Measurements from ENCODE around the gene CDH5.

The CDH5 gene

DNA sequence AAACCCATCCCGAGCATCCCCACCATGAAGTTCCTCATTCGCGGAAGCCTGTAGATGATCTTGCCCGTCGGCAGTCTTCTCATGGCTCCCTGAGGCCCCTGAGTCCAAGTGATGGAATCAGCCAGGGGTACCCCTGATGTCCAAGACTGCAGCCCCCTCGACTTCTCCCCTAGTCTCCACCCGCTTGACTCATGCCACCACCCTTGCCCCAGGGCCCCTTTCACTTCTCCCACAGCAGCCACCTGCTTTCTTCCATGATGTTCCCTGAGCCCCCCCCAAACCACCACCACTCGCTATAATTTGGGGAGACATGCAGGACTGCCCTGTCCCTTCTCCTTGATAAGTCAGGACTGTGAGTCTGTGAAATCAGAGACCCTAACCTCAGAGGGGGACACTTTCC is 72.0 kb downstream of the CDH5 start:
- H3K27ac ChIP-seq (ENCODE audit: insufficient read depth, low read depth, low read length, poor library complexity, severe bottlenecking), result no peak overlapping the region
- WGBS, 2 experiments, result 92 to 94% methylated on average over 8 of the region's 8 CpGs
- H3K4me1 ChIP-seq (ENCODE audit: control insufficient read depth, insufficient read depth, low read length), result peaks cover 11% of the 10 kb centered on the region
- no peaks in the 10 kb centered on the region for H3K9me3 ChIP-seq (ENCODE audit: control insufficient read depth, low read length)
- H3K36me3 ChIP-seq (ENCODE audit: control insufficient read depth, insufficient read depth, low read length), result no peaks in the 10 kb centered on the region
- no peaks in the 10 kb centered on the region for H3K27me3 ChIP-seq (ENCODE audit: control insufficient read depth, insufficient read depth, low read length, poor library complexity, severe bottlenecking)
- no peak overlapping the region for H3K4me3 ChIP-seq (ENCODE audit: insufficient read depth, low read depth, low read length)

DNA sequence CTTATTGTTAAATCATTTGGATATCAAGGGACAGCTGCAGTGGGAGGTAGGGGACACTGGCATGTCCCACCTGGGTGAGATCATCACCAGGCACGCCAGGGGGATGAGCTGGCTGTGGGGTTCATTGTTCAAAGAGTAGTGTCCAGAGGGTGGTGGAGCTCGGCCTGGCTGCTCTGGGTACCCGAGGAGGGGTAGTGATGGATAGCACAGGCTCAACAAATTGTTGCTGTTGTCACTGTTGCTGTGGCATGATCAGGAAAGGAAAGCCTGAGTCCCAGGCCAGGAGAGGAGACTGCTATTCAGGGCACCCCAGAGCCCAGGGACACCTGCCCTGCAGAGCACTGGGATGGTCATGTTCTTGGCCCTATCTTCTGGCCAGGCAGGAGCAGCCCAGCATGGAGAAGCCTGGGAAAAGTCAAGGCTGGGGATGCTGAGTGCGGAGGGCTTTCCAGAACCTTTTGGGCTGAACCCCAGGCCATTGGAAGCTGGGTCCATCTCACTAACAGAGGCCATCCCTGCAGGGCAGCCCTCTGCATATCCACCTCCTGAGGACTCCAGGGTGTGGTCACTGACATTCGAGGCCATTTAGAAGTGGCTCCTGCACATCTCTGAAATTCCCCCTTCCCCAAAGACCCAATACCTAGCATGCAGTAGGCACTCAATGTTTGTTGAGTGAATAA is 72.7 kb downstream of the CDH5 start:
- Histone ChIP-seq H3K4me3 (ENCODE audit: insufficient read depth, low read depth, low read length) (no peak overlapping the region), H3K27ac (ENCODE audit: insufficient read depth, low read depth, low read length, poor library complexity, severe bottlenecking) (no peak overlapping the region), H3K36me3 (ENCODE audit: control insufficient read depth, insufficient read depth, low read length) (no peaks in the 10 kb centered on the region), H3K4me1 (ENCODE audit: control insufficient read depth, insufficient read depth, low read length) (peaks cover 10% of the 10 kb centered on the region), H3K27me3 (ENCODE audit: control insufficient read depth, insufficient read depth, low read length, poor library complexity, severe bottlenecking) (no peaks in the 10 kb centered on the region), H3K9me3 (ENCODE audit: control insufficient read depth, low read length) (no peaks in the 10 kb centered on the region)
- WGBS, 2 experiments, result 82 to 88% methylated on average over 5 of the region's 5 CpGs

- Histone ChIP-seq H3K9me3 (ENCODE audit: control insufficient read depth, low read length) (no peaks in the 10 kb centered on the region), H3K27me3 (ENCODE audit: control insufficient read depth, insufficient read depth, low read length, poor library complexity, severe bottlenecking) (no peaks in the 10 kb centered on the region), H3K4me3 (ENCODE audit: insufficient read depth, low read depth, low read length) (no peak overlapping the region), H3K36me3 (ENCODE audit: control insufficient read depth, insufficient read depth, low read length) (no peaks in the 10 kb centered on the region), H3K27ac (ENCODE audit: insufficient read depth, low read depth, low read length, poor library complexity, severe bottlenecking) (no peak overlapping the region), H3K4me1 (ENCODE audit: control insufficient read depth, insufficient read depth, low read length) (peaks cover 8% of the 10 kb centered on the region)
- WGBS, 2 experiments, result 91 to 92% methylated on average over 10 of the region's 10 CpGs
Observed at GRCh38 chr16:66440271-66440802, 73.8 kb downstream of the CDH5 start.

- H3K27me3 ChIP-seq (ENCODE audit: control insufficient read depth, insufficient read depth, low read length, poor library complexity, severe bottlenecking), result no peaks in the 10 kb centered on the region
- 94% methylated on average over 11 of the region's 11 CpGs for WGBS, 2 experiments
- no peaks in the 10 kb centered on the region for H3K9me3 ChIP-seq (ENCODE audit: control insufficient read depth, low read length)
- peaks cover 8% of the 10 kb centered on the region for H3K4me1 ChIP-seq (ENCODE audit: control insufficient read depth, insufficient read depth, low read length)
- no peaks in the 10 kb centered on the region for H3K36me3 ChIP-seq (ENCODE audit: control insufficient read depth, insufficient read depth, low read length)
- no peak overlapping the region for H3K27ac ChIP-seq (ENCODE audit: insufficient read depth, low read depth, low read length, poor library complexity, severe bottlenecking)
- H3K4me3 ChIP-seq (ENCODE audit: insufficient read depth, low read depth, low read length), result no peak overlapping the region
Observed at GRCh38 chr16:66440970-66441369, 74.5 kb downstream of the CDH5 start.

DNA sequence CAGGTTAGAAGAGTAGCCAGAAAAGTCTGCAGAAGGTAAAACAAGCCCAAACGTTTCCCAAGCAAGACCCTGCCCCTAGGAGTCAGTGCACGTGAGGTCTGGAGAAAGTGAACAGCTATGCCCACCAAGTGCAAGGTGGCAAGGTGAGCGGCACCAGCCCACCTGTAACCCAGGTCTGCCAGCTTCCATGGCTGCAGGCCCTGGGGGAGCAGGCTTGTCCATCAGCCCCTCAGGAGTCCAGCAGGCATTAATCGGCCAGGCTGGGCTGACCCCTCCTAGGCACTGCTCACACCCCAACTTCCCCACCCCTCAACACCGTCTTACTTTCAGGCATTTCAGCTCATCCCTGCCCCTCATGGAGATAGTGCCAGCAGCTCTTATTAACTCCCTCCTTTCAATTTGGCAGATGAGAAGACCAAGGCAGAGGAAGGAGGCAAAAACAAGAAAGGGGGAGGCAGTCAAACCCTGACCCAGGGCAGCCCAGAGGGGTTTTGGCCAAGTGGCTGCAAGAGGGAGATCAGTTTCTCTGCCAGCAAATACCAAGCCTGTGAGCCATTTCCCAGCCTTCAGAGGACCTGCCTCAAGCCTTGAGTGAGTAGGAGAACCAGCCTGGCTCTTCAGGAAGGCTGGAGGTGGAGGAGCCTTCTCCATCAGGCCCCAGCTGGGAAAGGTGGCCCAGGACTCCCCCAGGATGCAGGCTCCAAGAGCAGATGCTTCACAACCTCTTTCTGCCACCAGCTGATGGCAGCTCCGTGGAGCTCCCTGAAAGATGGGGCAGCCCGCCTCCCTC is 75.3 kb downstream of the CDH5 start:
- no peak overlapping the region for H3K4me3 ChIP-seq (ENCODE audit: insufficient read depth, low read depth, low read length)
- WGBS, 2 experiments, result 81 to 84% methylated on average over 7 of the region's 7 CpGs
- no peaks in the 10 kb centered on the region for H3K9me3 ChIP-seq (ENCODE audit: control insufficient read depth, low read length)
- H3K36me3 ChIP-seq (ENCODE audit: control insufficient read depth, insufficient read depth, low read length), result no peaks in the 10 kb centered on the region
- peaks cover 8% of the 10 kb centered on the region for H3K4me1 ChIP-seq (ENCODE audit: control insufficient read depth, insufficient read depth, low read length)
- H3K27ac ChIP-seq (ENCODE audit: insufficient read depth, low read depth, low read length, poor library complexity, severe bottlenecking), result no peak overlapping the region
- no peaks in the 10 kb centered on the region for H3K27me3 ChIP-seq (ENCODE audit: control insufficient read depth, insufficient read depth, low read length, poor library complexity, severe bottlenecking)

GRCh38 chr16:66442502-66443268 is 76.2 kb downstream of the CDH5 start:
- Histone ChIP-seq H3K36me3 (ENCODE audit: control insufficient read depth, insufficient read depth, low read length) (no peaks in the 10 kb centered on the region), H3K27ac (ENCODE audit: insufficient read depth, low read depth, low read length, poor library complexity, severe bottlenecking) (no peak overlapping the region), H3K4me3 (ENCODE audit: insufficient read depth, low read depth, low read length) (no peak overlapping the region), H3K9me3 (ENCODE audit: control insufficient read depth, low read length) (no peaks in the 10 kb centered on the region), H3K27me3 (ENCODE audit: control insufficient read depth, insufficient read depth, low read length, poor library complexity, severe bottlenecking) (no peaks in the 10 kb centered on the region), H3K4me1 (ENCODE audit: control insufficient read depth, insufficient read depth, low read length) (peaks cover 8% of the 10 kb centered on the region)
- WGBS, 2 experiments, result 91 to 94% methylated on average over 6 of the region's 6 CpGs

- H3K4me1 ChIP-seq (ENCODE audit: control insufficient read depth, insufficient read depth, low read length), result peaks cover 8% of the 10 kb centered on the region
- H3K27me3 ChIP-seq (ENCODE audit: control insufficient read depth, insufficient read depth, low read length, poor library complexity, severe bottlenecking), result no peaks in the 10 kb centered on the region
- H3K9me3 ChIP-seq (ENCODE audit: control insufficient read depth, low read length), result no peaks in the 10 kb centered on the region
- H3K36me3 ChIP-seq (ENCODE audit: control insufficient read depth, insufficient read depth, low read length), result no peaks in the 10 kb centered on the region
- no peak overlapping the region for H3K27ac ChIP-seq (ENCODE audit: insufficient read depth, low read depth, low read length, poor library complexity, severe bottlenecking)
- H3K4me3 ChIP-seq (ENCODE audit: insufficient read depth, low read depth, low read length), result no peak overlapping the region
- 89 to 94% methylated on average over 3 of the region's 3 CpGs for WGBS, 2 experiments
Observed at GRCh38 chr16:66443269-66443652, 76.8 kb downstream of the CDH5 start.

- 59 to 76% methylated on average over 3 of the region's 3 CpGs for WGBS, 2 experiments
- H3K4me1 ChIP-seq (ENCODE audit: control insufficient read depth, insufficient read depth, low read length), result peaks cover 8% of the 10 kb centered on the region
- no peak overlapping the region for H3K4me3 ChIP-seq (ENCODE audit: insufficient read depth, low read depth, low read length)
- H3K9me3 ChIP-seq (ENCODE audit: control insufficient read depth, low read length), result no peaks in the 10 kb centered on the region
- H3K27me3 ChIP-seq (ENCODE audit: control insufficient read depth, insufficient read depth, low read length, poor library complexity, severe bottlenecking), result no peaks in the 10 kb centered on the region
- H3K36me3 ChIP-seq (ENCODE audit: control insufficient read depth, insufficient read depth, low read length), result no peaks in the 10 kb centered on the region
- no peak overlapping the region for H3K27ac ChIP-seq (ENCODE audit: insufficient read depth, low read depth, low read length, poor library complexity, severe bottlenecking)
Observed at GRCh38 chr16:66444049-66444481, 77.6 kb downstream of the CDH5 start.

DNA sequence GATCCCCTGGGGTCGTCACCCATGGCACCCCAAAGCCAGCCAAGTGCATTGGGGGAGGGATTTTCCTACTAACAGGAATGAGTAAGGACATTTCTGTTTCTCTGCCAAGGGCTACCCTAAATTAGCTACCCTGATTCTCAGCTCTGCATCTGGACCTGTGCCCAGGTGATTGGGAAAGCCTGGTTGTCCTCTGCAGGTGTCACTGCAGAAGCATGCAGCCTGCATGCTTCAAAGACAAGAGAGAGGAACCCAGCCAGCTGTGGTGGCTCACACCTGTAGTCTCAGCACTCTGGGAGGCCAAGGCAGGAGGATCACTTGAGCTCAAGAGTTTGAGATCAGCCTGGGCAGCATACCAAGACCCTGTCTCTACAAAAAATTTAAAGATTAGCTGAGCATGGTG is 80.2 kb downstream of the CDH5 start:
- no peaks in the 10 kb centered on the region for H3K27me3 ChIP-seq (ENCODE audit: control insufficient read depth, insufficient read depth, low read length, poor library complexity, severe bottlenecking)
- 88 to 93% methylated on average over 1 of the region's 1 CpG for WGBS, 2 experiments

GRCh38 chr16:66447491-66447890 is 81.0 kb downstream of the CDH5 start:
- Histone ChIP-seq H3K27me3 (ENCODE audit: control insufficient read depth, insufficient read depth, low read length, poor library complexity, severe bottlenecking) (no peaks in the 10 kb centered on the region), H3K4me3 (ENCODE audit: insufficient read depth, low read depth, low read length) (no peak overlapping the region), H3K4me1 (ENCODE audit: control insufficient read depth, insufficient read depth, low read length) (peaks cover 8% of the 10 kb centered on the region), H3K36me3 (ENCODE audit: control insufficient read depth, insufficient read depth, low read length) (no peaks in the 10 kb centered on the region), H3K27ac (ENCODE audit: insufficient read depth, low read depth, low read length, poor library complexity, severe bottlenecking) (no peak overlapping the region), H3K9me3 (ENCODE audit: control insufficient read depth, low read length) (no peaks in the 10 kb centered on the region)

More for the DNA sequence above, 80.2 kb downstream of the CDH5 start:
- Histone ChIP-seq H3K4me1 (ENCODE audit: control insufficient read depth, insufficient read depth, low read length) (peaks cover 8% of the 10 kb centered on the region), H3K4me3 (ENCODE audit: insufficient read depth, low read depth, low read length) (no peak overlapping the region), H3K9me3 (ENCODE audit: control insufficient read depth, low read length) (no peaks in the 10 kb centered on the region), H3K36me3 (ENCODE audit: control insufficient read depth, insufficient read depth, low read length) (no peaks in the 10 kb centered on the region), H3K27ac (ENCODE audit: insufficient read depth, low read depth, low read length, poor library complexity, severe bottlenecking) (no peak overlapping the region)

All from ectodermal cell (in vitro differentiated cells).